HFF-Myc (cell line): ENCODE results near the gene ZNF275.
"Not testable (repeated sequence)": the region's sequence is repeated elsewhere in the genome, so short reads cannot be mapped to it uniquely, and the experiment has no call there.

ENCODE experiments used
- DNase-seq: peaks from one replicate; pipeline ENCODE4 v3.0.0-alpha.2; 2011; ENCODE audit warnings: low read depth; ENCODE audit errors: extremely low read depth
- H3K4me3 ChIP-seq: replicated peaks from 2 replicates; pipeline ENCODE4 v1.5.1; 2011; ENCODE audit warnings: low read depth, mild to moderate bottlenecking, control low read depth, low read length
- CTCF ChIP-seq: IDR thresholded peaks from 2 replicates; pipeline ENCODE4 v1.5.1; 2012; ENCODE audit warnings: mild to moderate bottlenecking, low read depth, low read length, control low read depth; ENCODE audit errors: missing control alignments

The ZNF275 gene

GRCh38 chrX:153333821-153334653 is at the start of gene ZNF275:
Gene ZNF275, plus strand, starts transcription at chrX:153334153. Its CDS starts 2,527 bp downstream, at chrX:153336680.
- H3K4me3 ChIP-seq: peak within 1 kb of the TSS; percentile 51
- DNase-seq: no peak
- no peak for TF ChIP-seq CTCF

- not testable (repeated sequence) for H3K4me3 ChIP-seq, DNase-seq
These were observed 48.3 kb upstream of the ZNF275 start for GRCh38 chrX:153285678-153286077.

- not testable (repeated sequence) for DNase-seq, H3K4me3 ChIP-seq
These were observed 45.1 kb upstream of the ZNF275 start for GRCh38 chrX:153288807-153289206.

GRCh38 chrX:153293485-153294071 is 40.4 kb upstream of the ZNF275 start:
- H3K4me3 ChIP-seq, DNase-seq: not testable (repeated sequence)

- no peak for DNase-seq
- TF ChIP-seq CTCF: no peak
These were observed 36.6 kb upstream of the ZNF275 start for GRCh38 chrX:153297376-153297775.

GRCh38 chrX:153299855-153300254 is 34.1 kb upstream of the ZNF275 start:
- TF ChIP-seq CTCF: no peak
- no peak overlapping the region for H3K4me3 ChIP-seq

More at GRCh38 chrX:153297376-153297775, 36.6 kb upstream of the ZNF275 start:
- H3K4me3 ChIP-seq: no peak overlapping the region

GRCh38 chrX:153301746-153302145 is 32.2 kb upstream of the ZNF275 start:
- DNase-seq: no peak
- no peak overlapping the region for H3K4me3 ChIP-seq
- TF ChIP-seq CTCF: no peak

More at GRCh38 chrX:153299855-153300254, 34.1 kb upstream of the ZNF275 start:
- no peak for DNase-seq

GRCh38 chrX:153302796-153303195 is 31.2 kb upstream of the ZNF275 start:
- H3K4me3 ChIP-seq: no peak overlapping the region
- DNase-seq: no peak
- TF ChIP-seq CTCF: no peak
